Measurements from ENCODE around the gene TEC. TPM values are rescaled to one million over a fixed set of nuclear protein-coding genes. Genes with fewer than 3 reads are reported as not detected.

The TEC gene
- polyA plus RNA-seq, 4 donors = 3.4 to 4.1 (median 4.0) TPM

- no peak for DNase-seq (ENCODE audit: low read depth in 4 of 4, low spot score in 3 of 4)
These were observed 167.3 kb downstream of the TEC start for GRCh38 chr4:48102303-48102702.

GRCh38 chr4:48100256-48100655 lies 169.4 kb downstream of the TEC start:
- DNase-seq (ENCODE audit: low read depth in 4 of 4, low spot score in 3 of 4) = no peak

GRCh38 chr4:48095441-48095840 lies 174.2 kb downstream of the TEC start:
- no peak for DNase-seq (ENCODE audit: low read depth in 4 of 4, low spot score in 3 of 4)

- no peak for DNase-seq (ENCODE audit: low read depth in 4 of 4, low spot score in 3 of 4)
These were observed 175.6 kb downstream of the TEC start for GRCh38 chr4:48093991-48094416.

- DNase-seq (ENCODE audit: low read depth in 4 of 4, low spot score in 3 of 4) = no peak
These were observed 179.0 kb downstream of the TEC start for GRCh38 chr4:48090621-48091020.

- DNase-seq (ENCODE audit: low read depth in 4 of 4, low spot score in 3 of 4) = no peak
These were observed 183.6 kb downstream of the TEC start for GRCh38 chr4:48085821-48086589.

Other genes with a start within 250 kb of the TEC start
- 1 to 10 TPM; 1.4 to 3.4 (median 2.3) TPM for gene TXK, start 135.6 kb downstream of the TEC start, polyA plus RNA-seq (ENCODE audit: insufficient read length in 4 of 4)
- 10 to 100 TPM; 57.4 to 74.9 (median 72.8) TPM for gene SLAIN2, start 71.7 kb upstream of the TEC start, polyA plus RNA-seq (ENCODE audit: insufficient read length in 4 of 4)
- gene SLC10A4, start 213.5 kb upstream of the TEC start, polyA plus RNA-seq (ENCODE audit: insufficient read length in 4 of 4) = under 1 TPM; 0.13 to 0.40 (median 0.36) TPM
- not detected for gene ZAR1, start 220.4 kb upstream of the TEC start, polyA plus RNA-seq (ENCODE audit: insufficient read length in 4 of 4)

Data from right renal pelvis (tissue), 4 donors.